Spleen (tissue), 7 donors: ENCODE data around the gene NUP62CL.
"Not testable (repeated sequence)": the region's sequence is repeated elsewhere in the genome, so short reads cannot be mapped to it uniquely, and the experiment has no call there.

ENCODE experiments used
- CTCF ChIP-seq, 11 experiments: fragments of 200-600 bp in 7 of 11; fragments of 450-650 bp in 4 of 11; sonication (generic) in 4 of 11; IDR thresholded peaks in 8 of 11; conservative IDR thresholded peaks in 3 of 11; 1 replicate in 7 of 11; 2 replicates in 4 of 11; pipeline versions ENCODE4 v1.4.0 to v1.8.0; 2016 to 2021; ENCODE audit warnings: antibody characterized with exemption in 11 of 11, inconsistent platforms in 4 of 11, mild to moderate bottlenecking in 1 of 11
- POLR2A ChIP-seq, 3 donors: fragments of 450-650 bp; IDR thresholded peaks; one replicate each; pipeline ENCODE4 v1.5.1; 2017; ENCODE audit warnings: antibody characterized with exemption in 3 of 3, mild to moderate bottlenecking in 1 of 3
- POLR2AphosphoS5 ChIP-seq, 3 donors: sonication (generic); formaldehyde crosslinking; IDR thresholded peaks; one replicate each; pipeline ENCODE4 v1.5.1; 2017; ENCODE audit warnings: antibody characterized with exemption in 3 of 3
- donor health status: DM: no; HTN: no; CAD: no; lungs with moderate emphysema.
- donor health status: DM: no; HTN: no; CAD: no.
- donor health status: DM: no; HTN: no; CAD: no.

GRCh38 chrX:107157618-107158017, 48.6 kb downstream of the NUP62CL start:
- TF ChIP-seq CTCF (IDR thresholded peaks at IDR 0.05 in 8 of 11, conservative IDR thresholded peaks at IDR 0.05 in 3 of 11); POLR2A (IDR thresholded peaks at IDR 0.05); POLR2AphosphoS5 (IDR thresholded peaks at IDR 0.05): not testable (repeated sequence)
